Left colon (tissue), 2 donors: ENCODE results near the gene DLX3. TPM values are rescaled to one million over a fixed set of nuclear protein-coding genes. Genes with fewer than 3 reads are reported as not detected.

Experiments
- ATAC-seq: fragments of 200-7000 bp; cut with Tn5 transposase; one replicate; pipeline ENCODE4 v1.9.1; 2020; ENCODE audit warnings: mild to moderate bottlenecking, moderate library complexity
- DNase-seq, 2 donors: peaks; one replicate each; pipeline ENCODE4 v3.0.0-alpha.2; 2020
- intact Hi-C, 2 donors: fragments of 100-400 bp; cut with DNase I in 1 of 2; cut with micrococcal nuclease in 1 of 2; formaldehyde crosslinking; loops; one replicate each; pipeline versions ENCODE4 v1.11.2 to v1.14.0; 2022; cut with DNase I, micrococcal nuclease
- total RNA-seq, 2 donors: library from RNA; stranded (reverse); fragmentation: NEBNext Ultra II Directional; extraction: Animal tissue kit (Norgen Biotek cat#: 25700); gene quantifications; one replicate each; pipeline ENCODE4 v1.2.1, GENCODE V29; 2021
- donor health status: DM: no; HTN: no; CAD: no.
- donor health status: DM: yes; HTN: yes; CAD: no.

Gene DLX3
- total RNA-seq, 2 donors from 2014 or later: not detected

- DNase-seq: no peak
- ATAC-seq: no peak
- intact Hi-C loops: no loop called here
Measured at GRCh38 chr17:49946208-49946607, 48.8 kb downstream of the DLX3 start.

GRCh38 chr17:49944273-49944870, 50.7 kb downstream of the DLX3 start:
- intact Hi-C loops: no loop called here
- DNase-seq (no peak), ATAC-seq (no peak)

- ATAC-seq (no peak), DNase-seq (no peak)
Measured at GRCh38 chr17:49942947-49943346, 52.1 kb downstream of the DLX3 start.

GRCh38 chr17:49941427-49941826, 53.6 kb downstream of the DLX3 start:
- DNase-seq (no peak), ATAC-seq (no peak)
- intact Hi-C loops: no loop called here

More at GRCh38 chr17:49942947-49943346, 52.1 kb downstream of the DLX3 start:
- intact Hi-C loops: no loop called here

Other genes starting within 250 kb of the DLX3 start
- gene FAM117A, start 231.1 kb downstream of the DLX3 start, total RNA-seq: 1 to 10 TPM; 7.6 to 10.0 TPM
- gene KAT7, start 206.5 kb downstream of the DLX3 start, total RNA-seq: 10 to 100 TPM; 41.9 to 42.3 TPM
- not detected for gene TAC4, start 147.2 kb downstream of the DLX3 start, total RNA-seq
- gene DLX4, start 26.0 kb downstream of the DLX3 start, total RNA-seq: under 1 TPM in 1 of 2 donors, not detected in 1; 0.20 TPM
- gene ITGA3, start 60.9 kb upstream of the DLX3 start, total RNA-seq: 100 to 1,000 TPM; 130 to 170 TPM
- gene PDK2, start 100.1 kb upstream of the DLX3 start, total RNA-seq: 10 to 100 TPM; 59.5 to 71.4 TPM
- gene SAMD14, start 134.9 kb upstream of the DLX3 start, total RNA-seq: under 1 TPM; 0.70 to 0.92 TPM
- gene PPP1R9B, start 155.5 kb upstream of the DLX3 start, total RNA-seq: 10 to 100 TPM; 30.6 to 34.3 TPM
- gene SGCA, start 170.8 kb upstream of the DLX3 start, total RNA-seq: 1 to 10 TPM in 1 of 2 donors, under 1 TPM in 1; 0.31 to 4.7 TPM
- 10 to 100 TPM; 33.5 to 91.9 TPM for gene COL1A1, start 206.4 kb upstream of the DLX3 start, total RNA-seq